ENCODE data around the gene PKD2. TPM values are rescaled to one million over a fixed set of nuclear protein-coding genes. Genes with fewer than 3 reads are reported as not detected.
A peak's percentile ranks its signal among the peaks of the same experiment; 100 is the strongest.
"Not testable (repeated sequence)": the region's sequence is repeated elsewhere in the genome, so short reads cannot be mapped to it uniquely, and the experiment has no call there.

PKD2 gene
- total and polyA plus RNA-seq, 4 donors, result 24.4 to 70.4 (median 40.2) TPM

- no CpG with 5 or more reads among the region's 2 CpGs for WGBS (ENCODE audit: insufficient coverage)
- H3K36me3 ChIP-seq (ENCODE audit: control insufficient read depth, insufficient read depth, low read length), result no peaks in the 10 kb centered on the region
- H3K9me3 ChIP-seq (ENCODE audit: control insufficient read depth, insufficient read depth, low read length), result no peaks in the 10 kb centered on the region
- no peaks in the 10 kb centered on the region for H3K27me3 ChIP-seq (ENCODE audit: control insufficient read depth, insufficient read depth, low read length)
- no peak overlapping the region for H3K4me3 ChIP-seq (ENCODE audit: low read depth, low read length)
- no peaks in the 10 kb centered on the region for H3K4me1 ChIP-seq (ENCODE audit: control insufficient read depth, insufficient read depth, low read length)
- DNase-seq (ENCODE audit: low read depth in 4 of 6, low spot score in 6 of 6), result no peak
- no peak overlapping the region for H3K27ac ChIP-seq (ENCODE audit: low read depth, low read length)
These were observed 23.4 kb upstream of the PKD2 start for GRCh38 chr4:87983996-87984395.

DNA sequence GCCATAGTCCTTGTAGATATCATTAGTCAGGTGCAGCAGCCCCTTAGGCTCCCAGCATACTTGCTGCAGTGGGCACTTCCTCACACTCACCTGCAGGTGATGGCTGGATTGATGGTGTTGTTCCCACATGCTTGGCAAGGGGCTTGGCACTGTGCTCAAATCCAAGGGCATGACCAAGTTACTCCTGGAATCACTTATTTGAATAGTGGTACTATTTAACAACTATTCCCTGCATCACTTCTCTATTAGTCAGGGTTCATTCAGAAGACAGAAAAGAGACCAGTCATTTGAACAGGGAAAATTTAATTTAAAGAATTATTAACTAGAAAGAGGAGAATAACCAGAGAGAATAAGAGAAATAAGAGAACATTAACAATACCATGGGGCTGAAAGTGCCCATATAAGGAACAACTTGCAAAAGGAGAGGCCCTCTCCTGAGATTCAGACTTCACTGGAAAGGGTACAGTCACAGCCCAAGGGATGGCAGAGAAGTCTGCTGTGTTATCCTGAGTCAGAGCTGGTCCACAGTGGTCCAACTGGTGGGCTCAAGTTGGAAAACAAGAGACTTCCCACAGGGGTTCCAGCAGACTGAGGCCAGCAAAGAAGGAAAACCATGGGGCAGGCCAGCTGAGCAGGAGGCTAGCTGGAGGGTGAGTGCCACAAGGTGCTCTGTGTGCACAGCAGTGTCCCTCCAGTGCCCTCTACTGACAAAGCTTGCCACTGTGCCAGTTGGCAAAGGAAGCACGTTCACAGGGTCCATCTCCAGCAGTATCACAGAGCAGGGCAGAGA is 22.1 kb upstream of the PKD2 start:
- H3K4me3 ChIP-seq (ENCODE audit: low read depth, low read length), result no peak overlapping the region
- WGBS (ENCODE audit: insufficient coverage), result no CpG with 5 or more reads among the region's 1 CpG
- H3K27ac ChIP-seq (ENCODE audit: low read depth, low read length), result no peak overlapping the region
- H3K4me1 ChIP-seq (ENCODE audit: control insufficient read depth, insufficient read depth, low read length), result no peaks in the 10 kb centered on the region
- peak in 2 of 6 donors; percentile 52 to 65 for DNase-seq (ENCODE audit: low read depth in 4 of 6, low spot score in 6 of 6)
- H3K9me3 ChIP-seq (ENCODE audit: control insufficient read depth, insufficient read depth, low read length), result no peaks in the 10 kb centered on the region
- no peaks in the 10 kb centered on the region for H3K36me3 ChIP-seq (ENCODE audit: control insufficient read depth, insufficient read depth, low read length)
- no peaks in the 10 kb centered on the region for H3K27me3 ChIP-seq (ENCODE audit: control insufficient read depth, insufficient read depth, low read length)

DNA sequence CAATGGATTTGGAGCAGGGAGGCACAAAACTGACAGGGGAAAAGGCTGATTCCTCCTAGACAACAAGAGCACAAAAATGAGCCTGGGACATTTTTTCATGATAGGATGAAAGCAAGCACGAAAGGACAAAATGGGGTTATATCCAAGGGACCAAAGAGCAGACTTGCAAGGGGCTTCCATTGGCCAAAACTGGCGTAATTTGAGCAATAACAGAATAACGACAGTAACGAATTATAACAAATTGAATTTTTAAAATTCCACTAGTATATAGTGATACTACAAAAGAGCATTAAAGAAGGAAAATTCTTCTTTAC is 21.6 kb upstream of the PKD2 start:
- no peak overlapping the region for H3K27ac ChIP-seq (ENCODE audit: low read depth, low read length)
- H3K27me3 ChIP-seq (ENCODE audit: control insufficient read depth, insufficient read depth, low read length), result no peaks in the 10 kb centered on the region
- H3K4me3 ChIP-seq (ENCODE audit: low read depth, low read length), result no peak overlapping the region
- DNase-seq (ENCODE audit: low read depth in 4 of 6, low spot score in 6 of 6), result no peak
- no peaks in the 10 kb centered on the region for H3K4me1 ChIP-seq (ENCODE audit: control insufficient read depth, insufficient read depth, low read length)
- no peaks in the 10 kb centered on the region for H3K9me3 ChIP-seq (ENCODE audit: control insufficient read depth, insufficient read depth, low read length)
- no peaks in the 10 kb centered on the region for H3K36me3 ChIP-seq (ENCODE audit: control insufficient read depth, insufficient read depth, low read length)
- 71% methylated on average over 1 of the region's 4 CpGs for WGBS (ENCODE audit: insufficient coverage)

DNA sequence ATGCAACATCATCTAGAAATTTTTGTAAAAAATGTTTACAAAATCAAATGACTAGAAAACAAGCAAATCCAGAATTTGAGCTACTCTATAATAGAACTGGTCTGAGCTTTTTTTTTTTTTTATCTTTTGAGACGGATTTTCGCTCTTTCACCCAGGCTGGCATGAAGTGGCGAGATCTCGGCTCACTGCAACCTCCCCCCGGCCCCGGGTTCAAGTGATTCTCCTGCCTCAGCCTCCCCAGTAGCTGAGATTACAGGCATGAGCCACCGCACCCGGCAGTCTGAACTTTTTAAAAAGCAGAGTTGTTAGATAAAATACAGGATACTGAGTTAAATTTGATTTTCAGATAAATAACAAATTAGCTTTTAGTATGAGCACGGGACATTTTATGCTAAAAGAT is 20.9 kb upstream of the PKD2 start:
- H3K9me3 ChIP-seq (ENCODE audit: control insufficient read depth, insufficient read depth, low read length), result no peaks in the 10 kb centered on the region
- no peaks in the 10 kb centered on the region for H3K27me3 ChIP-seq (ENCODE audit: control insufficient read depth, insufficient read depth, low read length)
- no peak overlapping the region for H3K27ac ChIP-seq (ENCODE audit: low read depth, low read length)
- no peaks in the 10 kb centered on the region for H3K36me3 ChIP-seq (ENCODE audit: control insufficient read depth, insufficient read depth, low read length)
- no peak overlapping the region for H3K4me3 ChIP-seq (ENCODE audit: low read depth, low read length)
- no peak for DNase-seq (ENCODE audit: low read depth in 4 of 6, low spot score in 6 of 6)
- 96% methylated on average over 4 of the region's 9 CpGs for WGBS (ENCODE audit: insufficient coverage)
- H3K4me1 ChIP-seq (ENCODE audit: control insufficient read depth, insufficient read depth, low read length), result no peaks in the 10 kb centered on the region

GRCh38 chr4:87989765-87990164 is 17.7 kb upstream of the PKD2 start:
- 83% methylated on average over 3 of the region's 4 CpGs for WGBS (ENCODE audit: insufficient coverage)
- H3K4me1 ChIP-seq (ENCODE audit: control insufficient read depth, insufficient read depth, low read length), result no peaks in the 10 kb centered on the region
- H3K4me3 ChIP-seq (ENCODE audit: low read depth, low read length), result no peak overlapping the region
- H3K27ac ChIP-seq (ENCODE audit: low read depth, low read length), result no peak overlapping the region
- H3K36me3 ChIP-seq (ENCODE audit: control insufficient read depth, insufficient read depth, low read length), result no peaks in the 10 kb centered on the region
- no peak for DNase-seq (ENCODE audit: low read depth in 4 of 6, low spot score in 6 of 6)
- no peaks in the 10 kb centered on the region for H3K27me3 ChIP-seq (ENCODE audit: control insufficient read depth, insufficient read depth, low read length)
- H3K9me3 ChIP-seq (ENCODE audit: control insufficient read depth, insufficient read depth, low read length), result no peaks in the 10 kb centered on the region

- H3K4me1 ChIP-seq (ENCODE audit: control insufficient read depth, insufficient read depth, low read length), result no peaks in the 10 kb centered on the region
- no peaks in the 10 kb centered on the region for H3K9me3 ChIP-seq (ENCODE audit: control insufficient read depth, insufficient read depth, low read length)
- DNase-seq (ENCODE audit: low read depth in 4 of 6, low spot score in 6 of 6), result no peak
- WGBS (ENCODE audit: insufficient coverage), result 25% methylated on average over 1 of the region's 3 CpGs
- no peaks in the 10 kb centered on the region for H3K36me3 ChIP-seq (ENCODE audit: control insufficient read depth, insufficient read depth, low read length)
- no peak overlapping the region for H3K27ac ChIP-seq (ENCODE audit: low read depth, low read length)
- H3K27me3 ChIP-seq (ENCODE audit: control insufficient read depth, insufficient read depth, low read length), result no peaks in the 10 kb centered on the region
- H3K4me3 ChIP-seq (ENCODE audit: low read depth, low read length), result no peak overlapping the region
These were observed 12.0 kb upstream of the PKD2 start for GRCh38 chr4:87995435-87995834.

GRCh38 chr4:87999191-87999691 is 8.2 kb upstream of the PKD2 start:
- H3K36me3 ChIP-seq (ENCODE audit: control insufficient read depth, insufficient read depth, low read length); DNase-seq (ENCODE audit: low read depth in 4 of 6, low spot score in 6 of 6); H3K27ac ChIP-seq (ENCODE audit: low read depth, low read length); H3K9me3 ChIP-seq (ENCODE audit: control insufficient read depth, insufficient read depth, low read length); H3K27me3 ChIP-seq (ENCODE audit: control insufficient read depth, insufficient read depth, low read length); H3K4me1 ChIP-seq (ENCODE audit: control insufficient read depth, insufficient read depth, low read length); H3K4me3 ChIP-seq (ENCODE audit: low read depth, low read length): not testable (repeated sequence)
- WGBS (ENCODE audit: insufficient coverage), result no CpG with 5 or more reads among the region's 2 CpGs

- Histone ChIP-seq H3K4me3 (ENCODE audit: low read depth, low read length) (no peak overlapping the region), H3K27me3 (ENCODE audit: control insufficient read depth, insufficient read depth, low read length) (no peaks in the 10 kb centered on the region), H3K27ac (ENCODE audit: low read depth, low read length) (no peak overlapping the region), H3K36me3 (ENCODE audit: control insufficient read depth, insufficient read depth, low read length) (no peaks in the 10 kb centered on the region), H3K9me3 (ENCODE audit: control insufficient read depth, insufficient read depth, low read length) (no peaks in the 10 kb centered on the region), H3K4me1 (ENCODE audit: control insufficient read depth, insufficient read depth, low read length) (peaks cover 2% of the 10 kb centered on the region)
- 92% methylated on average over 3 of the region's 3 CpGs for WGBS (ENCODE audit: insufficient coverage)
- DNase-seq (ENCODE audit: low read depth in 4 of 6, low spot score in 6 of 6), result no peak
These were observed 5.6 kb upstream of the PKD2 start for GRCh38 chr4:88001871-88002270.

DNA sequence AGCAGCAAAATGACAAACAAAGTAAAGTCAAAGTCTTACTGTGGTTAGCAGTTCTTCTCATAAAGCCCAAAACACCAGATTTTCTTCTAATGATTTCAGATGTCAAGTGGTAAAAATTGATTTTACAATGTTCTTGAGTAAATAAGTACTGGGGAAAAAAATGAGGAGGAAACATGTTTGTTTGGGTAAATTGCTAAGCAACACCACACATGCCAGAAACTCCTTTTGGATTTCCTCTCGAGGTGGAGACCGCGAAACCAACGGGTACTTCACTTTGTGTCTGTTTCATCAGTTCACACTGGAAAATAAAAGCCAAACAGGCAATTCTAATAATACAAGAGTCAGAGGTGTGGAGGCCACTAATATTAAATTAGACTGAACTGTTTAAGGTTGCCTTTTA is 4.6 kb upstream of the PKD2 start:
- whole genome bisulfite sequencing (ENCODE audit: insufficient coverage), result no CpG with 5 or more reads among the region's 4 CpGs
- no peaks in the 10 kb centered on the region for H3K9me3 ChIP-seq (ENCODE audit: control insufficient read depth, insufficient read depth, low read length)

GRCh38 chr4:88003261-88003660 is 4.2 kb upstream of the PKD2 start:
- no peak for DNase-seq (ENCODE audit: low read depth in 4 of 6, low spot score in 6 of 6)
- H3K27me3 ChIP-seq (ENCODE audit: control insufficient read depth, insufficient read depth, low read length), result no peaks in the 10 kb centered on the region
- WGBS (ENCODE audit: insufficient coverage), result 57% methylated on average over 1 of the region's 3 CpGs
- no peaks in the 10 kb centered on the region for H3K9me3 ChIP-seq (ENCODE audit: control insufficient read depth, insufficient read depth, low read length)
- H3K4me1 ChIP-seq (ENCODE audit: control insufficient read depth, insufficient read depth, low read length), result peaks cover 6% of the 10 kb centered on the region
- H3K36me3 ChIP-seq (ENCODE audit: control insufficient read depth, insufficient read depth, low read length), result no peaks in the 10 kb centered on the region
- H3K4me3 ChIP-seq (ENCODE audit: low read depth, low read length), result no peak overlapping the region
- H3K27ac ChIP-seq (ENCODE audit: low read depth, low read length), result no peak overlapping the region

More for the DNA sequence above, 4.6 kb upstream of the PKD2 start:
- no peaks in the 10 kb centered on the region for H3K27me3 ChIP-seq (ENCODE audit: control insufficient read depth, insufficient read depth, low read length)
- no peak for DNase-seq (ENCODE audit: low read depth in 4 of 6, low spot score in 6 of 6)
- no peak overlapping the region for H3K27ac ChIP-seq (ENCODE audit: low read depth, low read length)
- no peaks in the 10 kb centered on the region for H3K36me3 ChIP-seq (ENCODE audit: control insufficient read depth, insufficient read depth, low read length)
- peaks cover 6% of the 10 kb centered on the region for H3K4me1 ChIP-seq (ENCODE audit: control insufficient read depth, insufficient read depth, low read length)
- H3K4me3 ChIP-seq (ENCODE audit: low read depth, low read length), result no peak overlapping the region
